ENCODE data around the gene TELO2. TPM values are rescaled to one million over a fixed set of nuclear protein-coding genes. Genes with fewer than 3 reads are reported as not detected.

TELO2 gene
- total RNA-seq, 2 donors from 2014 or later = 85.0 to 91.7 TPM

- H3K27me3 Mint-ChIP-seq (ENCODE audit: insufficient read depth) = no peaks in the 10 kb centered on the region
- H3K9ac ChIP-seq (ENCODE audit: extremely low read depth, low read length, poor library complexity, severe bottlenecking) = no peak overlapping the region
- H3K9me3 ChIP-seq (ENCODE audit: control insufficient read depth, low read length) = peaks cover 6% of the 10 kb centered on the region
- no peaks in the 10 kb centered on the region for H3K27me3 ChIP-seq (ENCODE audit: control insufficient read depth, insufficient read depth, low read length, poor library complexity, severe bottlenecking)
- no peak for DNase-seq
- peaks cover 8% of the 10 kb centered on the region for H3K9me3 Mint-ChIP-seq
- no peak overlapping the region for H3K27ac Mint-ChIP-seq
- 88 to 94% methylated on average over 14 to 15 of the region's 15 CpGs for WGBS, 2 experiments (ENCODE audit: insufficient coverage in 1 of 2, insufficient read length in 1 of 2)
- no peak overlapping the region for H3K27ac ChIP-seq (ENCODE audit: low read depth, low read length)
- H3K4me1 Mint-ChIP-seq = no peaks in the 10 kb centered on the region
- H3K4me1 ChIP-seq (ENCODE audit: control insufficient read depth, insufficient read depth, low read length) = no peaks in the 10 kb centered on the region
- H3K36me3 ChIP-seq (ENCODE audit: control insufficient read depth, insufficient read depth, low read length) = no peaks in the 10 kb centered on the region
- H3K4me3 ChIP-seq (ENCODE audit: low read length) = no peak overlapping the region
- H3K36me3 Mint-ChIP-seq (ENCODE audit: low read depth) = peaks cover 39% of the 10 kb centered on the region
- H3K4me3 Mint-ChIP-seq = no peak overlapping the region
- no peak for TF ChIP-seq CTCF (conservative IDR thresholded peaks at IDR 0.05)
Observed at GRCh38 chr16:1512774-1513173, 19.6 kb downstream of the TELO2 start.

GRCh38 chr16:1514507-1514906 is 21.3 kb downstream of the TELO2 start:
- Histone ChIP-seq H3K4me1 (ENCODE audit: control insufficient read depth, insufficient read depth, low read length) (no peaks in the 10 kb centered on the region), H3K9me3 (ENCODE audit: control insufficient read depth, low read length) (peaks cover 6% of the 10 kb centered on the region), H3K27me3 (ENCODE audit: control insufficient read depth, insufficient read depth, low read length, poor library complexity, severe bottlenecking) (no peaks in the 10 kb centered on the region), H3K36me3 (ENCODE audit: control insufficient read depth, insufficient read depth, low read length) (no peaks in the 10 kb centered on the region), H3K27ac (ENCODE audit: low read depth, low read length) (no peak overlapping the region), H3K9ac (ENCODE audit: extremely low read depth, low read length, poor library complexity, severe bottlenecking) (no peak overlapping the region), H3K4me3 (ENCODE audit: low read length) (no peak overlapping the region)
- H3K27me3 Mint-ChIP-seq (ENCODE audit: insufficient read depth) = no peaks in the 10 kb centered on the region
- peaks cover 39% of the 10 kb centered on the region for H3K36me3 Mint-ChIP-seq (ENCODE audit: low read depth)
- H3K4me1 Mint-ChIP-seq = no peaks in the 10 kb centered on the region
- TF ChIP-seq CTCF (conservative IDR thresholded peaks at IDR 0.05) = no peak
- no peak overlapping the region for H3K4me3 Mint-ChIP-seq
- DNase-seq = no peak
- H3K9me3 Mint-ChIP-seq = peaks cover 8% of the 10 kb centered on the region
- WGBS, 2 experiments (ENCODE audit: insufficient coverage in 1 of 2, insufficient read length in 1 of 2) = 99 to 100% methylated on average over 2 to 3 of the region's 3 CpGs
- no peak overlapping the region for H3K27ac Mint-ChIP-seq

GRCh38 chr16:1518626-1519135 is 25.5 kb downstream of the TELO2 start:
- Histone ChIP-seq H3K4me3 (ENCODE audit: low read length) (no peak overlapping the region), H3K27me3 (ENCODE audit: control insufficient read depth, insufficient read depth, low read length, poor library complexity, severe bottlenecking) (no peaks in the 10 kb centered on the region), H3K4me1 (ENCODE audit: control insufficient read depth, insufficient read depth, low read length) (no peaks in the 10 kb centered on the region), H3K27ac (ENCODE audit: low read depth, low read length) (no peak overlapping the region), H3K9me3 (ENCODE audit: control insufficient read depth, low read length) (peaks cover 6% of the 10 kb centered on the region), H3K36me3 (ENCODE audit: control insufficient read depth, insufficient read depth, low read length) (no peaks in the 10 kb centered on the region), H3K9ac (ENCODE audit: extremely low read depth, low read length, poor library complexity, severe bottlenecking) (no peak overlapping the region)
- peaks cover 6% of the 10 kb centered on the region for H3K9me3 Mint-ChIP-seq
- H3K4me1 Mint-ChIP-seq = no peaks in the 10 kb centered on the region
- DNase-seq = no peak
- peak overlapping the region; percentile 58 for H3K27ac Mint-ChIP-seq
- no peak for TF ChIP-seq CTCF (conservative IDR thresholded peaks at IDR 0.05)
- H3K27me3 Mint-ChIP-seq (ENCODE audit: insufficient read depth) = no peaks in the 10 kb centered on the region
- peaks cover 19% of the 10 kb centered on the region for H3K36me3 Mint-ChIP-seq (ENCODE audit: low read depth)
- H3K4me3 Mint-ChIP-seq = no peak overlapping the region
- 92 to 96% methylated on average over 13 to 16 of the region's 16 CpGs for WGBS, 2 experiments (ENCODE audit: insufficient coverage in 1 of 2, insufficient read length in 1 of 2)
